ENCODE results near the gene CST8.

CST8 gene

DNA sequence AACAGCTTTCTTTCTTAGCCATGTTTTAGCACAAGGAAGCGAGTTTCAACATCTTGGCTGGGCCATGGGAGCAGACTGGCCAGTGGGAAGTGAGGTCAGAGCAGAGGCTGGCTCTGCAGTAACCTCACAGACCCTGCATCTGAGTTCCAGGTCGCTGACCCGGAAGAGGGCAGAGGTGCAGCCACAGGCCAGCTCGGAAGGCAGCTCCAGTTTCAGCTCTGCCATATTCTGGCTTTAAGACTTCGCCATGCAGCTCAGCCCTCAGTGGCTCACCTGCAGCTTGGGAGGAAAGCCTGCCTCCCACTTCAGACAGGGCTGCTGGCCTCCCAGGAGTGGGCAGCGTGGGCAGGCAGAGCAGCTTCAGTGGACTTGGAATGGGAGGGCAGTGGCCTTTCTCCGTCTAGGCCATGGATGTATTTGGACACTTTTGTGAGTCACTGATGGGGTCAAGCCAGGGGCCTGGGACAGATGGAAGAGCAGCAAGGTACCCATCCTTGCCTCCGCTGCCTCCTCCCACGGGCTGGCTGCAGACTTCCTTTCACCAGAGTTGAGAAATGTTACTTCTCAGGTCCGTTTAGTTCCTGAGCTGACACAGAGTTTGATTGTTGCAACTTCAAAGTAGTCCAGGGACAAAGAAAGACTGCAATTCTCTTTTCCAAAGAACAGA is 18.5 kb downstream of the CST8 start:
- no peak overlapping the region for H3K27ac ChIP-seq
- no peaks in the 10 kb centered on the region for H3K4me1 ChIP-seq
- no peak overlapping the region for H3K4me2 ChIP-seq (ENCODE audit: low read length)
- no peaks in the 10 kb centered on the region for H3K9me3 ChIP-seq (ENCODE audit: control insufficient read depth, low read length)
- H3K4me3 ChIP-seq (ENCODE audit: low read depth, low read length), result no peak overlapping the region
- no peak overlapping the region for H2AFZ ChIP-seq
- no peaks in the 10 kb centered on the region for H3K36me3 ChIP-seq (ENCODE audit: control insufficient read depth, insufficient read depth, low read length)
- TF ChIP-seq, protein P1, sequence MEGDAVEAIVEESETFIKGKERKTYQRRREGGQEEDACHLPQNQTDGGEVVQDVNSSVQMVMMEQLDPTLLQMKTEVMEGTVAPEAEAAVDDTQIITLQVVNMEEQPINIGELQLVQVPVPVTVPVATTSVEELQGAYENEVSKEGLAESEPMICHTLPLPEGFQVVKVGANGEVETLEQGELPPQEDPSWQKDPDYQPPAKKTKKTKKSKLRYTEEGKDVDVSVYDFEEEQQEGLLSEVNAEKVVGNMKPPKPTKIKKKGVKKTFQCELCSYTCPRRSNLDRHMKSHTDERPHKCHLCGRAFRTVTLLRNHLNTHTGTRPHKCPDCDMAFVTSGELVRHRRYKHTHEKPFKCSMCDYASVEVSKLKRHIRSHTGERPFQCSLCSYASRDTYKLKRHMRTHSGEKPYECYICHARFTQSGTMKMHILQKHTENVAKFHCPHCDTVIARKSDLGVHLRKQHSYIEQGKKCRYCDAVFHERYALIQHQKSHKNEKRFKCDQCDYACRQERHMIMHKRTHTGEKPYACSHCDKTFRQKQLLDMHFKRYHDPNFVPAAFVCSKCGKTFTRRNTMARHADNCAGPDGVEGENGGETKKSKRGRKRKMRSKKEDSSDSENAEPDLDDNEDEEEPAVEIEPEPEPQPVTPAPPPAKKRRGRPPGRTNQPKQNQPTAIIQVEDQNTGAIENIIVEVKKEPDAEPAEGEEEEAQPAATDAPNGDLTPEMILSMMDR (IDR thresholded peaks at IDR 0.05), result no peak
- no peaks in the 10 kb centered on the region for H3K27me3 ChIP-seq (ENCODE audit: control insufficient read depth, insufficient read depth, low read length)
- no peaks in the 10 kb centered on the region for H3K79me2 ChIP-seq
- no peak overlapping the region for H3K9ac ChIP-seq

DNA sequence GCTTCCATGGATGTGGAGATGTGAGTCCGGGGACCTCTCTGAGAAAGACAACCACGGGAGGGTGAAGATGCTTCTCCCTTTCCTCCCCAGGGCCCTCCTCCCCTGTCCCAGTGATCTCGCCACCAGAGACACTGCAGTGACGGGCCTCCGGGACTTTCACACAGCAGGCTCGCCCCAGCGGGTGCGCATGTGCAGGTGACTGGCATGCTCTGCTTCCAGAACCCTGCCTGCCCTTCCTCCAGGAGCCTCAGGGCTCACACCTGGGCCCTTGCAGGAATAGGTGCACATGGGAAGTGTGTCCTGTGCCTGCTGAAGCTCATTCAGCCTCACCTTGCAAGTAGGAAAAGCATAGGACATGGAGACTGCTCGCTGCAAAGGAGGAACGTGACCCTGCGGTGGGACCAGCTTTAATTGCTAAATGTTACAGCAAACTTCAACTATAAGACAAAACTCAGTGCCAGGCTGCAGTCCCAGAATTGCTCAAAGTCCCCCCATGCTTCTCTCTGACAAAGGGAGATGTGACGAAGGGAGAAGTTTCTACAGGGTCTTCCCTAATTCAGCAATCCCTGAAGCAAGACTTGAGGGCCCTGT is 19.2 kb downstream of the CST8 start:
- no peak overlapping the region for H3K9ac ChIP-seq
- no peaks in the 10 kb centered on the region for H3K79me2 ChIP-seq
- H3K4me3 ChIP-seq (ENCODE audit: low read depth, low read length), result no peak overlapping the region
- no peaks in the 10 kb centered on the region for H3K27me3 ChIP-seq (ENCODE audit: control insufficient read depth, insufficient read depth, low read length)
- H3K27ac ChIP-seq, result no peak overlapping the region
- no peak overlapping the region for H2AFZ ChIP-seq
- H3K9me3 ChIP-seq (ENCODE audit: control insufficient read depth, low read length), result no peaks in the 10 kb centered on the region
- no peak overlapping the region for H3K4me2 ChIP-seq (ENCODE audit: low read length)
- TF ChIP-seq, protein P1 (IDR thresholded peaks at IDR 0.05), result no peak
- no peaks in the 10 kb centered on the region for H3K36me3 ChIP-seq (ENCODE audit: control insufficient read depth, insufficient read depth, low read length)
- no peaks in the 10 kb centered on the region for H3K4me1 ChIP-seq

DNA sequence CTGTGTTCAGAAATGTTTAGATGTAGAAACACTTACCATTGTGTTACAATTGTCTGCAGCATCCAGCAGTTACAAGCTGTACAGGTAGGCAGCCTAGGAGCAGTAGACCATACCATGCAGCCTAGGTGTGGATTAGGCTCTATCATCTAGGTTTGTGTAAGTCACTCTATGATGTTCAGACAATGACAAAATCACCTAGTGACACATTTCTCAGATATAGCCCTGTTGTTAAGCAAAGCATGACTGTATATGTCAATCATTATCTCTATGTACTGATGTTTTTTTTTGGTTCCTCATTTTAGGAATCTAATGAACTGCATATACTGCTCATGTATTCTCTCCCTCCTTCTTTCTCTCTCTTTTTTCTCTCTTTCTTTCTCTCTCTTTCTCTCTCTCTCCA is 22.2 kb downstream of the CST8 start:
- Histone ChIP-seq H3K9me3 (ENCODE audit: control insufficient read depth, low read length) (no peaks in the 10 kb centered on the region), H3K79me2 (no peaks in the 10 kb centered on the region), H2AFZ (no peak overlapping the region), H3K27me3 (ENCODE audit: control insufficient read depth, insufficient read depth, low read length) (no peaks in the 10 kb centered on the region), H3K4me3 (ENCODE audit: low read depth, low read length) (no peak overlapping the region), H3K27ac (no peak overlapping the region), H3K36me3 (ENCODE audit: control insufficient read depth, insufficient read depth, low read length) (no peaks in the 10 kb centered on the region), H3K9ac (no peak overlapping the region), H3K4me2 (ENCODE audit: low read length) (no peak overlapping the region), H3K4me1 (no peaks in the 10 kb centered on the region)
- TF ChIP-seq, protein P1 (IDR thresholded peaks at IDR 0.05), result no peak

DNA sequence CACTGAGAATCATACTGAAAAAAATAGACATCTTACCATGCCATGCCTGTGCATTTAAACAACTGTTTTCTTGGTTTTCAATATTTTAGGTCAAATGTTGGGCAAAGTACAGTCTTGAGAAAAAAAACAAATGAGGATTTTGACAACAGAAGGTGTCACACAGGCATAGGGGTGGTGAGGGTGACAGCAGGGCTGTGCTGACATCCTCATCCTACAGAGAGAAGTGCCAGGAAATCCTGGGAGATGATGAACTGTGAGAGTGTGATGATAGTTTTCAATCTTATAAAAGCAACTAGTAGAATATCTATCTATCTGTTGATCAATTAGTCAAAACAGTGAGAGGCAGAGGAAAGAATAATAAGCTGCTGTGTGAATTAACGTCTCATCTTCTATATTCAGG is 23.9 kb downstream of the CST8 start:
- Histone ChIP-seq H3K36me3 (ENCODE audit: control insufficient read depth, insufficient read depth, low read length) (no peaks in the 10 kb centered on the region), H3K9me3 (ENCODE audit: control insufficient read depth, low read length) (no peaks in the 10 kb centered on the region), H3K4me3 (ENCODE audit: low read depth, low read length) (no peak overlapping the region), H2AFZ (no peak overlapping the region), H3K9ac (no peak overlapping the region), H3K4me2 (ENCODE audit: low read length) (no peak overlapping the region), H3K79me2 (no peaks in the 10 kb centered on the region), H3K27me3 (ENCODE audit: control insufficient read depth, insufficient read depth, low read length) (no peaks in the 10 kb centered on the region), H3K27ac (no peak overlapping the region), H3K4me1 (no peaks in the 10 kb centered on the region)
- TF ChIP-seq, protein P1 (IDR thresholded peaks at IDR 0.05), result no peak

All from parathyroid adenoma (tissue), 2 donors.